ENCODE measurements around the gene NUDT12. TPM values are rescaled to one million over a fixed set of nuclear protein-coding genes. Genes with fewer than 3 reads are reported as not detected.

Gene NUDT12
- total RNA-seq, 1 donor from 2014 or later: 17.6 TPM

DNA sequence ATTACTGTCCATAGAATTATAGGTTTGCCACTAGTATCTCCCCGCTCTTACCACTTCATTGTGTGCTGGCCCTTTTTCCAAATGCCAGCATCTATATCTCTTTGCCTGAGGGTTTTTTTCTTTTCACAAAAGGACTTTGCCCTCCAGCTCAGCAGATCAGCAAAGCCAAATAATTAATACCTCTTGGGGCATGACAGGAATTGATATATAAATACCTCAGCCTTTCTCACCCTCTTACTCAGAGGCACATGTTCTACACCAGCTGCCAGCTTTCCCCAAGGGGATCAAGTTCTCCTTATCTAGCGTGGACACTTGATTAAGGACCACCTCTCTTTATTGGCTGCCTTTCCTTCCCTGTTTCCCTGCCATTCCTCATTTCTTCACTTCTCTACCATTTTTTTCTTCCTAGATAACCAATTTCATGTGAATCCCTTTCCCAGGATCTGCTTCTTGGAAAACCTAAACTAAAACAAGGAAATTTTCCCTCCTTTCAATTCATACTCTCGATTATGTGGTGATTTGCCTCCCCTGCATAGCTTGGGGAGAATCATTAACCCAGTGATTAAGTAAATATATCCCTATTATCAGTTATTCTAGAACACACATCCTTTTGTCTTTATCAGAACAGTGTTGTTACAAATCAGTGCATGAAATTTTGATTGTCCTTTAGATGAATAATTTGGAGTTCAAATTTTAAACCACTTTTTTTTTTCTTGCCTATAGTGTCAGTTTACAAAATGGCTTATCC lies 6.9 kb upstream of the NUDT12 start:
- no peaks in the 10 kb centered on the region for H3K36me3 Mint-ChIP-seq (ENCODE audit: low read depth)
- H3K9me3 Mint-ChIP-seq: no peaks in the 10 kb centered on the region
- DNase-seq (ENCODE audit: low read depth, low spot score): no peak
- no peaks in the 10 kb centered on the region for H3K4me1 Mint-ChIP-seq
- no peak overlapping the region for H3K4me3 Mint-ChIP-seq
- TF ChIP-seq CTCF (conservative IDR thresholded peaks at IDR 0.05): no peak
- peak overlapping the region; percentile 3 for H3K27ac Mint-ChIP-seq (ENCODE audit: unreplicated experiment)
- no peaks in the 10 kb centered on the region for H3K27me3 Mint-ChIP-seq (ENCODE audit: low read depth)

DNA sequence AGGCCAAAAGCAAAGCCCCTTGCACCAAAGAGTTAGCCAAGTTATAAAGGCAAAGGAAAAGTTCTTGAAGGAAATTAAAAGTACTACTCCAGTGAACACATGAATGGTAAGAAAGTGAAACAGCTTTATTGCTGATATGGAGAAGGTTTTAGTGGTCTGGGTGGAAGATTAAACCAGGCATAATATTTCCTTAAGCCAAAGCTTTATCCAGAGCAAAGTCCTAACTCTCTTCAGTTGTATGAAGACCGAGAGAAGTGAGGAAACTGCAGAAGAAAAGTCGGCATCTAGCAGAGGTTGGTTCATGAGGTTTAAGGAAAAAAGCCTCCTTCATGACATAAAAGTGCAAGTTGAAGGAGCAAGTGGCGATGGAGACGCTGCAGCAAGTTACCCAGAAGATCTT lies 3.1 kb upstream of the NUDT12 start:
- H3K9me3 Mint-ChIP-seq: no peaks in the 10 kb centered on the region
- DNase-seq (ENCODE audit: low read depth, low spot score): no peak
- H3K4me3 Mint-ChIP-seq: peak overlapping the region; percentile 45
- H3K36me3 Mint-ChIP-seq (ENCODE audit: low read depth): no peaks in the 10 kb centered on the region
- H3K27ac Mint-ChIP-seq (ENCODE audit: unreplicated experiment): no peak overlapping the region
- peaks cover 25% of the 10 kb centered on the region for H3K4me1 Mint-ChIP-seq
- TF ChIP-seq CTCF (conservative IDR thresholded peaks at IDR 0.05): no peak
- no peaks in the 10 kb centered on the region for H3K27me3 Mint-ChIP-seq (ENCODE audit: low read depth)

- Mint-ChIP-seq H3K27ac (ENCODE audit: unreplicated experiment) (peak overlapping the region; percentile 91), H3K9me3 (no peaks in the 10 kb centered on the region), H3K4me1 (peaks cover 30% of the 10 kb centered on the region), H3K27me3 (ENCODE audit: low read depth) (no peaks in the 10 kb centered on the region), H3K4me3 (peak overlapping the region; percentile 98), H3K36me3 (ENCODE audit: low read depth) (peaks cover 6% of the 10 kb centered on the region)
- no peak for TF ChIP-seq CTCF (conservative IDR thresholded peaks at IDR 0.05)
- DNase-seq (ENCODE audit: low read depth, low spot score): no peak
Measured at GRCh38 chr5:103561685-103562452, 720 bp downstream of the NUDT12 start.

- peak overlapping the region; percentile 62 for H3K4me3 Mint-ChIP-seq
- TF ChIP-seq CTCF (conservative IDR thresholded peaks at IDR 0.05): no peak
Measured at GRCh38 chr5:103560826-103561225, 1.8 kb downstream of the NUDT12 start.

DNA sequence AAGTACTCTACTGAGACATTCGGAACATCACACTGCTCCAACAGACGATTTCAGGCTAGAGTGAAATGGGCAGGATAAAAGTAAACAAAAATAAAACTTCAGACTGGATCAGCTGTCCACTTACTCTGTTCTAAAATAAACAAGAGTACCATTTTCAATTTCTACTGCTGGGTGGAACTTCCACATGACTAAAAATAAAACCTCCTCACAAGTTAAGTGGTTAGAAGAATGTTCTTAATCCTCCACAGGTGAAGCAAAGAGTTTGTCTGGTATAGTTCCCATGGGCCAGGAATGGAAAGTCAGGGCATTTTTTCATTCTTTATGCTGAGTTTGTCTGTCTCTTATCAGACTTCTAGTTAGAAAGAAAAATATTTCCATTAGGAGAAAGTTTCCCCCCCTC lies 15.7 kb downstream of the NUDT12 start:
- no peak for DNase-seq (ENCODE audit: low read depth, low spot score)
- H3K4me1 Mint-ChIP-seq: peaks cover 7% of the 10 kb centered on the region
- no peak for TF ChIP-seq CTCF (conservative IDR thresholded peaks at IDR 0.05)
- H3K27me3 Mint-ChIP-seq (ENCODE audit: low read depth): no peaks in the 10 kb centered on the region
- peaks cover under 1% of the 10 kb centered on the region for H3K36me3 Mint-ChIP-seq (ENCODE audit: low read depth)
- no peak overlapping the region for H3K27ac Mint-ChIP-seq (ENCODE audit: unreplicated experiment)
- no peaks in the 10 kb centered on the region for H3K9me3 Mint-ChIP-seq
- H3K4me3 Mint-ChIP-seq: no peak overlapping the region

More at GRCh38 chr5:103560826-103561225, 1.8 kb downstream of the NUDT12 start:
- DNase-seq (ENCODE audit: low read depth, low spot score): no peak
- no peaks in the 10 kb centered on the region for H3K27me3 Mint-ChIP-seq (ENCODE audit: low read depth)
- peaks cover 6% of the 10 kb centered on the region for H3K36me3 Mint-ChIP-seq (ENCODE audit: low read depth)
- peaks cover 30% of the 10 kb centered on the region for H3K4me1 Mint-ChIP-seq
- H3K27ac Mint-ChIP-seq (ENCODE audit: unreplicated experiment): no peak overlapping the region
- H3K9me3 Mint-ChIP-seq: no peaks in the 10 kb centered on the region
